ENCODE results near the gene KCNQ1OT1. TPM values are rescaled to one million over a fixed set of nuclear protein-coding genes. Genes with fewer than 3 reads are reported as not detected.

The KCNQ1OT1 gene
- total and polyA plus RNA-seq, 10 donors: 0.02 to 3.1 (median 1.7) TPM

- H3K9me3 ChIP-seq: peaks cover 0 to 18% (median 7%) of the 10 kb centered on the region in 8 donors
- peaks cover 0 to 8% (median 0%) of the 10 kb centered on the region in 6 donors for H3K36me3 ChIP-seq
- H3K4me3 ChIP-seq: no peak overlapping the region
- no peaks in the 10 kb centered on the region for H3K27me3 ChIP-seq (replicated peaks in 1 of 7)
- H3K27ac ChIP-seq: no peak overlapping the region
- WGBS, 5 donors: 64 to 92% (median 80%) methylated on average over 6 of the region's 6 CpGs
- H3K4me1 ChIP-seq: peaks cover 0 to 14% (median 3%) of the 10 kb centered on the region in 6 donors
- DNase-seq: no peak
- intact Hi-C loops (cut with DNase I; ENCODE audit: low total_unique reads): no loop called here
- TF ChIP-seq, protein P1, sequence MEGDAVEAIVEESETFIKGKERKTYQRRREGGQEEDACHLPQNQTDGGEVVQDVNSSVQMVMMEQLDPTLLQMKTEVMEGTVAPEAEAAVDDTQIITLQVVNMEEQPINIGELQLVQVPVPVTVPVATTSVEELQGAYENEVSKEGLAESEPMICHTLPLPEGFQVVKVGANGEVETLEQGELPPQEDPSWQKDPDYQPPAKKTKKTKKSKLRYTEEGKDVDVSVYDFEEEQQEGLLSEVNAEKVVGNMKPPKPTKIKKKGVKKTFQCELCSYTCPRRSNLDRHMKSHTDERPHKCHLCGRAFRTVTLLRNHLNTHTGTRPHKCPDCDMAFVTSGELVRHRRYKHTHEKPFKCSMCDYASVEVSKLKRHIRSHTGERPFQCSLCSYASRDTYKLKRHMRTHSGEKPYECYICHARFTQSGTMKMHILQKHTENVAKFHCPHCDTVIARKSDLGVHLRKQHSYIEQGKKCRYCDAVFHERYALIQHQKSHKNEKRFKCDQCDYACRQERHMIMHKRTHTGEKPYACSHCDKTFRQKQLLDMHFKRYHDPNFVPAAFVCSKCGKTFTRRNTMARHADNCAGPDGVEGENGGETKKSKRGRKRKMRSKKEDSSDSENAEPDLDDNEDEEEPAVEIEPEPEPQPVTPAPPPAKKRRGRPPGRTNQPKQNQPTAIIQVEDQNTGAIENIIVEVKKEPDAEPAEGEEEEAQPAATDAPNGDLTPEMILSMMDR (IDR thresholded peaks at IDR 0.05 in 8 of 11, conservative IDR thresholded peaks at IDR 0.05 in 3 of 11): no peak
- TF ChIP-seq POLR2AphosphoS5 (IDR thresholded peaks at IDR 0.05) (no peak), POLR2A (IDR thresholded peaks at IDR 0.05) (no peak)
These were observed 11.4 kb upstream of the KCNQ1OT1 start for GRCh38 chr11:2711161-2711560.

DNA sequence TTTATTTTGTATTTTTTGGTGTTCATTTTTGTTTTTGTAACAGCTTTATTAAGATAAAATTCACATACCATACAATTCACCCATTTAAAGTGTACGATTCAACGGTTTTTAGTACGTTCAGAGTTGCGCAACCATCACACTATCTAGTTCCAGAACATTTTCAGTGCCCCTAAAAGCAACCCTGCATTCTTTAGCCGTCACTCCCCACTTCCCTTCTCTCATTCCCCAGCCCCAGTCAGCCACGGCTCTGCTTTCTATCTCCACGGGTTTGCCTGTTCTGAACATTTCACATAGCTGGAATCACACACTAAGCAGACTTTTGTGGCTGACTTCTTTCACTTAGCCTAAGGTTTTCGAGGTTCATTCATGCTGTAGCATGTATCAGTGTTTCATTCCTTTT lies 9.6 kb upstream of the KCNQ1OT1 start:
- intact Hi-C loops (cut with DNase I; ENCODE audit: low total_unique reads): no loop called here
- peaks cover 0 to 24% (median 11%) of the 10 kb centered on the region in 8 donors for H3K9me3 ChIP-seq
- H3K36me3 ChIP-seq: peaks cover 0 to 8% (median 0%) of the 10 kb centered on the region in 6 donors
- H3K27me3 ChIP-seq (replicated peaks in 1 of 7): no peaks in the 10 kb centered on the region
- no peak overlapping the region for H3K4me3 ChIP-seq
- DNase-seq: no peak
- H3K4me1 ChIP-seq: peaks cover 0 to 14% (median 3%) of the 10 kb centered on the region in 6 donors
- 39 to 69% (median 56%) methylated on average over 8 of the region's 8 CpGs for WGBS, 5 donors
- peak overlapping the region in 2 of 8 donors; percentile 36 to 51 for H3K27ac ChIP-seq
- TF ChIP-seq, protein P1 (IDR thresholded peaks at IDR 0.05 in 8 of 11, conservative IDR thresholded peaks at IDR 0.05 in 3 of 11): no peak
- TF ChIP-seq POLR2AphosphoS5 (IDR thresholded peaks at IDR 0.05): peak in 1 of 3 donors; percentile 27
- TF ChIP-seq POLR2A (IDR thresholded peaks at IDR 0.05): no peak

GRCh38 chr11:2708757-2709281 lies 9.0 kb upstream of the KCNQ1OT1 start:
- WGBS, 5 donors: 73 to 89% (median 85%) methylated on average over 13 to 14 of the region's 14 CpGs
- intact Hi-C loops (cut with DNase I; ENCODE audit: low total_unique reads): no loop called here
- Histone ChIP-seq H3K4me1 (peaks cover 0 to 19% (median 5%) of the 10 kb centered on the region in 6 donors), H3K36me3 (peaks cover 0 to 5% (median 0%) of the 10 kb centered on the region in 6 donors), H3K27me3 (replicated peaks in 1 of 7) (no peaks in the 10 kb centered on the region), H3K4me3 (no peak overlapping the region), H3K9me3 (peaks cover 0 to 24% (median 11%) of the 10 kb centered on the region in 8 donors), H3K27ac (peak overlapping the region in 2 of 8 donors; percentile 36 to 51)
- no peak for DNase-seq
- no peak for TF ChIP-seq POLR2AphosphoS5 (IDR thresholded peaks at IDR 0.05)
- TF ChIP-seq POLR2A (IDR thresholded peaks at IDR 0.05): no peak
- TF ChIP-seq, protein P1 (IDR thresholded peaks at IDR 0.05 in 8 of 11, conservative IDR thresholded peaks at IDR 0.05 in 3 of 11): no peak

GRCh38 chr11:2708151-2708581 lies 8.4 kb upstream of the KCNQ1OT1 start:
- H3K9me3 ChIP-seq: peaks cover 0 to 24% (median 11%) of the 10 kb centered on the region in 8 donors
- H3K4me3 ChIP-seq: no peak overlapping the region
- H3K36me3 ChIP-seq: no peaks in the 10 kb centered on the region
- H3K27ac ChIP-seq: peak overlapping the region in 1 of 8 donors; percentile 36
- intact Hi-C loops (cut with DNase I; ENCODE audit: low total_unique reads): no loop called here
- H3K27me3 ChIP-seq (replicated peaks in 1 of 7): no peaks in the 10 kb centered on the region
- WGBS, 5 donors: 60 to 80% (median 73%) methylated on average over 11 of the region's 11 CpGs
- peaks cover 0 to 25% (median 11%) of the 10 kb centered on the region in 6 donors for H3K4me1 ChIP-seq
- TF ChIP-seq, protein P1 (IDR thresholded peaks at IDR 0.05 in 8 of 11, conservative IDR thresholded peaks at IDR 0.05 in 3 of 11): no peak
- no peak for TF ChIP-seq POLR2AphosphoS5 (IDR thresholded peaks at IDR 0.05)
- no peak for TF ChIP-seq POLR2A (IDR thresholded peaks at IDR 0.05)
- DNase-seq: peak; percentile 53
